H9 (cell line): ENCODE results near the gene PTCD2. TPM values are rescaled to one million over a fixed set of nuclear protein-coding genes. Genes with fewer than 3 reads are reported as not detected.

Source experiments
- DNase-seq: peaks from one replicate; pipeline ENCODE4 v3.0.0-alpha.2; 2017
- H2AFZ ChIP-seq: one replicate; pipeline ENCODE4 v1.6.1; 2013; ENCODE audit warnings: mild to moderate bottlenecking, low read length, control low read depth, moderate library complexity
- H2AK5ac ChIP-seq: 2 replicates; pipeline ENCODE4 v1.6.1; 2013; ENCODE audit warnings: low read length, control low read depth, mixed read lengths; ENCODE audit not compliant: insufficient read length
- H2BK120ac ChIP-seq: one replicate; pipeline ENCODE4 v1.6.1; 2013; ENCODE audit warnings: low read depth, mild to moderate bottlenecking, low read length, control low read depth, inconsistent platforms; ENCODE audit not compliant: poor library complexity, severe bottlenecking
- H2BK12ac ChIP-seq: 2 replicates; pipeline ENCODE4 v1.6.1; 2013; ENCODE audit warnings: low read length, control low read depth, mixed read lengths, low read depth; ENCODE audit not compliant: insufficient read length
- H2BK15ac ChIP-seq: 2 replicates; pipeline ENCODE4 v1.6.1; 2013; ENCODE audit warnings: low read depth, low read length, control low read depth
- H2BK20ac ChIP-seq: one replicate; pipeline ENCODE4 v1.6.1; 2013; ENCODE audit warnings: low read depth, mild to moderate bottlenecking, low read length, control low read depth, inconsistent platforms; ENCODE audit not compliant: poor library complexity, severe bottlenecking
- H2BK5ac ChIP-seq: 2 replicates; pipeline ENCODE4 v1.6.1; 2013; ENCODE audit warnings: low read length, control low read depth, mixed read lengths; ENCODE audit not compliant: insufficient read length
- H3K14ac ChIP-seq: 2 replicates; pipeline ENCODE4 v1.6.1; 2013; ENCODE audit warnings: low read length, control low read depth; ENCODE audit not compliant: insufficient read depth
- H3K18ac ChIP-seq: 2 replicates; pipeline ENCODE4 v1.6.1; 2013; ENCODE audit warnings: low read depth, mild to moderate bottlenecking, mixed read lengths, low read length, control low read depth; ENCODE audit not compliant: insufficient read length
- H3K23ac ChIP-seq: 2 replicates; pipeline ENCODE4 v1.6.1; 2013; ENCODE audit warnings: low read length, control low read depth, mixed read lengths, low read depth; ENCODE audit not compliant: insufficient read length
- H3K23me2 ChIP-seq: 2 replicates; pipeline ENCODE4 v1.6.1; 2013; ENCODE audit warnings: low read depth, mild to moderate bottlenecking, mixed read lengths, low read length, control low read depth; ENCODE audit not compliant: insufficient read length, poor library complexity, severe bottlenecking
- H3K27ac ChIP-seq: 2 replicates; pipeline ENCODE4 v1.5.1; 2013; ENCODE audit warnings: low read length, control low read depth, mixed read lengths, low read depth; ENCODE audit not compliant: insufficient read length
- H3K27me3 ChIP-seq: 2 replicates; pipeline ENCODE4 v1.6.1; 2013; ENCODE audit warnings: low read length, control low read depth, inconsistent platforms; ENCODE audit not compliant: insufficient read depth
- H3K4ac ChIP-seq: 2 replicates; pipeline ENCODE4 v1.6.1; 2013; ENCODE audit warnings: low read depth, mild to moderate bottlenecking, control low read depth, inconsistent platforms, low read length, moderate library complexity
- H3K4me1 ChIP-seq: 2 replicates; pipeline ENCODE4 v1.6.1; 2013; ENCODE audit warnings: low read length, control low read depth, inconsistent platforms; ENCODE audit not compliant: insufficient read depth
- H3K4me2 ChIP-seq: 2 replicates; pipeline ENCODE4 v1.6.1; 2013; ENCODE audit warnings: low read length, control low read depth, mixed read lengths; ENCODE audit not compliant: insufficient read length, insufficient read depth
- H3K56ac ChIP-seq: 2 replicates; pipeline ENCODE4 v1.6.1; 2013; ENCODE audit warnings: low read depth, mild to moderate bottlenecking, mixed read lengths, low read length, control low read depth; ENCODE audit not compliant: insufficient read length
- H3K79me1 ChIP-seq: 2 replicates; pipeline ENCODE4 v1.6.1; 2013; ENCODE audit warnings: low read depth, mild to moderate bottlenecking, moderate library complexity, low read length, control low read depth, inconsistent platforms; ENCODE audit not compliant: insufficient read depth, poor library complexity, severe bottlenecking
- H3K79me2 ChIP-seq: 2 replicates; pipeline ENCODE4 v1.6.1; 2013; ENCODE audit warnings: low read length, control low read depth, inconsistent platforms; ENCODE audit not compliant: insufficient read depth
- H3K9ac ChIP-seq: 2 replicates; pipeline ENCODE4 v1.6.1; 2013; ENCODE audit warnings: low read length, control low read depth, mixed read lengths; ENCODE audit not compliant: insufficient read length; ENCODE audit errors: extremely low read depth
- H3K9me3 ChIP-seq: one replicate; pipeline ENCODE4 v1.6.1; 2013; ENCODE audit warnings: low read depth, low read length, inconsistent platforms; ENCODE audit not compliant: control insufficient read depth
- H3T11ph ChIP-seq: one replicate; pipeline ENCODE4 v1.6.1; 2013; ENCODE audit warnings: mild to moderate bottlenecking, low read length, control low read depth, inconsistent platforms
- H4K20me1 ChIP-seq: one replicate; pipeline ENCODE4 v1.6.1; 2013; ENCODE audit not compliant: control insufficient read depth, insufficient read length, insufficient read depth
- H4K5ac ChIP-seq: 2 replicates; pipeline ENCODE4 v1.6.1; 2013; ENCODE audit warnings: low read depth, mild to moderate bottlenecking, mixed read lengths, low read length, control low read depth; ENCODE audit not compliant: insufficient read length
- H4K8ac ChIP-seq: replicated peaks from 2 replicates; pipeline ENCODE4 v1.6.1; 2013; ENCODE audit warnings: low read length, control low read depth, mixed read lengths, low read depth; ENCODE audit not compliant: insufficient read length
- H4K91ac ChIP-seq: 2 replicates; pipeline ENCODE4 v1.6.1; 2013; ENCODE audit warnings: low read depth, mild to moderate bottlenecking, moderate library complexity, mixed read lengths, low read length, control low read depth; ENCODE audit not compliant: insufficient read length
- H3K27ac Mint-ChIP-seq, 3 experiments: 2 replicates in 2 of 3; 3 replicates in 1 of 3; pipeline ENCODE4 v1.8.0; 2020 to 2021; ENCODE audit warnings: mixed read lengths in 3 of 3, mild to moderate bottlenecking in 1 of 3, moderate library complexity in 1 of 3
- H3K27me3 Mint-ChIP-seq: 2 replicates; pipeline ENCODE4 v1.8.0; 2021; ENCODE audit warnings: low read depth, mild to moderate bottlenecking, moderate library complexity, mixed read lengths
- H3K36me3 Mint-ChIP-seq, 3 experiments: 2 replicates in 2 of 3; 3 replicates in 1 of 3; pipeline ENCODE4 v1.8.0; 2020 to 2021; ENCODE audit warnings: low read depth in 3 of 3, mixed read lengths in 3 of 3; ENCODE audit not compliant: insufficient read depth in 1 of 3
- H3K4me1 Mint-ChIP-seq, 2 experiments: 2 replicates each; pipeline ENCODE4 v1.8.0; 2020; ENCODE audit warnings: mixed read lengths in 2 of 2
- H3K4me3 Mint-ChIP-seq, 2 experiments: 2 replicates in 1 of 2; 3 replicates in 1 of 2; pipeline ENCODE4 v1.8.0; 2020 to 2021; ENCODE audit warnings: mild to moderate bottlenecking in 2 of 2, mixed read lengths in 2 of 2, moderate library complexity in 1 of 2
- H3K9me3 Mint-ChIP-seq, 2 experiments: 2 replicates in 1 of 2; 3 replicates in 1 of 2; pipeline ENCODE4 v1.8.0; 2020; ENCODE audit warnings: mild to moderate bottlenecking in 2 of 2, mixed read lengths in 2 of 2, moderate library complexity in 1 of 2
- WGBS: extraction: QIAGEN DNeasy Blood & Tissue Kit; methylation state at CpG from one replicate; pipeline ENCODE4 v1.1.7; 2013; ENCODE audit warnings: missing lambda C conversion rate, low lambda C conversion rate, mixed read lengths; ENCODE audit not compliant: insufficient read length; ENCODE audit errors: extremely low coverage; 5-methylcytosine and 5-hydroxymethylcytosine counted together
- total RNA-seq: library from RNA; stranded (reverse); gene quantifications from 2 replicates; pipeline ENCODE4 v1.2.1, GENCODE V29; 2021
- TF ChIP-seq, protein P1 (sequence below): fragments of 200-600 bp; sonication (generic); conservative IDR thresholded peaks from 3 replicates; pipeline ENCODE4 v1.8.0; 2021; ENCODE audit warnings: antibody characterized with exemption, mild to moderate bottlenecking

PTCD2 gene
- total RNA-seq, 1 experiment from 2014 or later = 12.7 TPM

DNA sequence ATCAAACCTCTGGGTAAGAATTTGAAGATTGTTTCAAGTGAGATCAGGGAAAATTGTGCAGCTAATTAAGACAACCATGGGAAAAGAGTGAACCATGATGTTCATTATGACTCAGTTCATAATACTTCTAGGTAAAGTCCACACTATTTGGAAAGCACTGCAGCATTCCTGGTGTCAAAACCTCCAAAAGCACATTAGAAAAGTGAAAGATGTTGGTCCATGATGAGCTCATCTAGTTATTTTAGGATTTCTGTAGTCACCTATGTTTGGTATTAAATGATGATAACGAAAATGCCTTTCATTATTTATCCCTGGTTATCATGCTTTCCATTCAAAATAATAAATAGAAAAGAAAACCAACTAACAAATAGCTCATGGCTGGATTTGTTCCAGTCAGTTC, 49.1 kb downstream of the PTCD2 start:
- no peak overlapping the region for H2BK15ac ChIP-seq
- H3K79me1 ChIP-seq = no peaks in the 10 kb centered on the region
- Mint-ChIP-seq H3K9me3 (no peaks in the 10 kb centered on the region), H3K4me1 (peaks cover 19 to 33% of the 10 kb centered on the region in 2 experiments), H3K27ac (no peak overlapping the region), H3K27me3 (no peaks in the 10 kb centered on the region), H3K36me3 (no peaks in the 10 kb centered on the region), H3K4me3 (no peak overlapping the region)
- H2AFZ ChIP-seq = no peak overlapping the region
- no peak overlapping the region for H4K91ac ChIP-seq
- H3K56ac ChIP-seq = no peak overlapping the region
- no CpG with 5 or more reads among the region's 1 CpG for WGBS
- H3K18ac ChIP-seq = no peak overlapping the region
- H3T11ph ChIP-seq = no peak overlapping the region
- no peak overlapping the region for H2BK12ac ChIP-seq
- no peak overlapping the region for H3K14ac ChIP-seq
- no peak for DNase-seq
- no peak overlapping the region for H2BK5ac ChIP-seq
- no peaks in the 10 kb centered on the region for H3K23me2 ChIP-seq
- H4K8ac ChIP-seq = no peak overlapping the region
- H2AK5ac ChIP-seq = no peak overlapping the region
- H3K4ac ChIP-seq = no peak overlapping the region
- H3K9me3 ChIP-seq = no peaks in the 10 kb centered on the region
- no peak overlapping the region for H2BK20ac ChIP-seq
- H3K9ac ChIP-seq = no peak overlapping the region
- no peak overlapping the region for H3K4me2 ChIP-seq
- TF ChIP-seq, protein P1, sequence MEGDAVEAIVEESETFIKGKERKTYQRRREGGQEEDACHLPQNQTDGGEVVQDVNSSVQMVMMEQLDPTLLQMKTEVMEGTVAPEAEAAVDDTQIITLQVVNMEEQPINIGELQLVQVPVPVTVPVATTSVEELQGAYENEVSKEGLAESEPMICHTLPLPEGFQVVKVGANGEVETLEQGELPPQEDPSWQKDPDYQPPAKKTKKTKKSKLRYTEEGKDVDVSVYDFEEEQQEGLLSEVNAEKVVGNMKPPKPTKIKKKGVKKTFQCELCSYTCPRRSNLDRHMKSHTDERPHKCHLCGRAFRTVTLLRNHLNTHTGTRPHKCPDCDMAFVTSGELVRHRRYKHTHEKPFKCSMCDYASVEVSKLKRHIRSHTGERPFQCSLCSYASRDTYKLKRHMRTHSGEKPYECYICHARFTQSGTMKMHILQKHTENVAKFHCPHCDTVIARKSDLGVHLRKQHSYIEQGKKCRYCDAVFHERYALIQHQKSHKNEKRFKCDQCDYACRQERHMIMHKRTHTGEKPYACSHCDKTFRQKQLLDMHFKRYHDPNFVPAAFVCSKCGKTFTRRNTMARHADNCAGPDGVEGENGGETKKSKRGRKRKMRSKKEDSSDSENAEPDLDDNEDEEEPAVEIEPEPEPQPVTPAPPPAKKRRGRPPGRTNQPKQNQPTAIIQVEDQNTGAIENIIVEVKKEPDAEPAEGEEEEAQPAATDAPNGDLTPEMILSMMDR = no peak
- no peak overlapping the region for H2BK120ac ChIP-seq
- no peaks in the 10 kb centered on the region for H4K20me1 ChIP-seq
- no peaks in the 10 kb centered on the region for H3K79me2 ChIP-seq
- no peak overlapping the region for H3K27ac ChIP-seq
- H4K5ac ChIP-seq = no peak overlapping the region
- H3K27me3 ChIP-seq = no peaks in the 10 kb centered on the region
- H3K23ac ChIP-seq = no peak overlapping the region
- H3K4me1 ChIP-seq = peaks cover 4% of the 10 kb centered on the region; the same call in 1 of the 2 replicates
